ENCODE data around the gene TJP1. TPM values are rescaled to one million over a fixed set of nuclear protein-coding genes. Genes with fewer than 3 reads are reported as not detected.
"Not testable (repeated sequence)": the region's sequence is repeated elsewhere in the genome, so short reads cannot be mapped to it uniquely, and the experiment has no call there.

TJP1 gene
- total RNA-seq, 1 experiment from 2014 or later, result 137 TPM

GRCh38 chr15:29666241-29666640, 156.0 kb downstream of the TJP1 start:
- Mint-ChIP-seq H3K9me3 (ENCODE audit: unreplicated experiment) (no peaks in the 10 kb centered on the region), H3K27me3 (ENCODE audit: insufficient read depth, unreplicated experiment) (no peaks in the 10 kb centered on the region), H3K36me3 (ENCODE audit: insufficient read depth, unreplicated experiment) (no peaks in the 10 kb centered on the region), H3K4me1 (ENCODE audit: insufficient read depth, unreplicated experiment) (peaks cover 17% of the 10 kb centered on the region), H3K4me3 (ENCODE audit: unreplicated experiment) (no peak overlapping the region), H3K27ac (ENCODE audit: low read depth, unreplicated experiment) (no peak overlapping the region)
- TF ChIP-seq CTCF (IDR thresholded peaks at IDR 0.05; ENCODE audit: unreplicated experiment), result no peak
- no TSS peak for BruUV-seq (replicated peaks)
- intact Hi-C loops (cut with micrococcal nuclease), result no loop called here
- POLR2A ChIA-PET, result no interaction called here
- DNase-seq (ENCODE audit: unreplicated experiment), result no peak
- CTCF ChIA-PET, result interaction anchor here (0.6 to 1.0 kb wide), 5 partner anchors 12 to 564 kb away, joined by 3 to 4 read pairs (median 3); no protein-coding TSS in a partner anchor

- ChIA-PET CTCF (interaction anchor here (0.7 to 1.0 kb wide), 3 partner anchors 377 to 563 kb away, joined by 3 read pairs; no protein-coding TSS in a partner anchor), POLR2A (interaction anchor here (0.6 kb wide), 1 partner anchor 25 kb away, joined by 3 read pairs; no protein-coding TSS in a partner anchor)
- Mint-ChIP-seq H3K9me3 (ENCODE audit: unreplicated experiment) (no peaks in the 10 kb centered on the region), H3K27me3 (ENCODE audit: insufficient read depth, unreplicated experiment) (no peaks in the 10 kb centered on the region), H3K4me3 (ENCODE audit: unreplicated experiment) (no peak overlapping the region), H3K4me1 (ENCODE audit: insufficient read depth, unreplicated experiment) (peaks cover 11% of the 10 kb centered on the region), H3K27ac (ENCODE audit: low read depth, unreplicated experiment) (no peak overlapping the region), H3K36me3 (ENCODE audit: insufficient read depth, unreplicated experiment) (no peaks in the 10 kb centered on the region)
- intact Hi-C loops (cut with micrococcal nuclease), result no loop called here
- BruUV-seq (replicated peaks), result no TSS peak
- TF ChIP-seq CTCF (IDR thresholded peaks at IDR 0.05; ENCODE audit: unreplicated experiment), result no peak
- DNase-seq (ENCODE audit: unreplicated experiment), result no peak
Observed at GRCh38 chr15:29665444-29666003, 156.7 kb downstream of the TJP1 start.

GRCh38 chr15:29664406-29664805, 157.9 kb downstream of the TJP1 start:
- Mint-ChIP-seq H3K4me3 (ENCODE audit: unreplicated experiment) (no peak overlapping the region), H3K27ac (ENCODE audit: low read depth, unreplicated experiment) (no peak overlapping the region), H3K9me3 (ENCODE audit: unreplicated experiment) (no peaks in the 10 kb centered on the region), H3K27me3 (ENCODE audit: insufficient read depth, unreplicated experiment) (no peaks in the 10 kb centered on the region), H3K36me3 (ENCODE audit: insufficient read depth, unreplicated experiment) (no peaks in the 10 kb centered on the region), H3K4me1 (ENCODE audit: insufficient read depth, unreplicated experiment) (no peaks in the 10 kb centered on the region)
- intact Hi-C loops (cut with micrococcal nuclease), result no loop called here
- CTCF ChIA-PET, result no interaction called here
- DNase-seq (ENCODE audit: unreplicated experiment), result no peak
- no peak for TF ChIP-seq CTCF (IDR thresholded peaks at IDR 0.05; ENCODE audit: unreplicated experiment)
- POLR2A ChIA-PET, result no interaction called here
- BruUV-seq (replicated peaks), result no TSS peak

GRCh38 chr15:29657476-29657817, 164.8 kb downstream of the TJP1 start:
- H3K9me3 Mint-ChIP-seq (ENCODE audit: unreplicated experiment); intact Hi-C loops (cut with micrococcal nuclease); DNase-seq (ENCODE audit: unreplicated experiment); H3K36me3 Mint-ChIP-seq (ENCODE audit: insufficient read depth, unreplicated experiment); H3K4me3 Mint-ChIP-seq (ENCODE audit: unreplicated experiment); BruUV-seq (replicated peaks); CTCF ChIA-PET; H3K27ac Mint-ChIP-seq (ENCODE audit: low read depth, unreplicated experiment); H3K4me1 Mint-ChIP-seq (ENCODE audit: insufficient read depth, unreplicated experiment); POLR2A ChIA-PET: not testable (repeated sequence)
- peaks cover 21% of the 10 kb centered on the region for H3K27me3 Mint-ChIP-seq (ENCODE audit: insufficient read depth, unreplicated experiment)
